ENCODE data around the gene SRCAP.

SRCAP gene

DNA sequence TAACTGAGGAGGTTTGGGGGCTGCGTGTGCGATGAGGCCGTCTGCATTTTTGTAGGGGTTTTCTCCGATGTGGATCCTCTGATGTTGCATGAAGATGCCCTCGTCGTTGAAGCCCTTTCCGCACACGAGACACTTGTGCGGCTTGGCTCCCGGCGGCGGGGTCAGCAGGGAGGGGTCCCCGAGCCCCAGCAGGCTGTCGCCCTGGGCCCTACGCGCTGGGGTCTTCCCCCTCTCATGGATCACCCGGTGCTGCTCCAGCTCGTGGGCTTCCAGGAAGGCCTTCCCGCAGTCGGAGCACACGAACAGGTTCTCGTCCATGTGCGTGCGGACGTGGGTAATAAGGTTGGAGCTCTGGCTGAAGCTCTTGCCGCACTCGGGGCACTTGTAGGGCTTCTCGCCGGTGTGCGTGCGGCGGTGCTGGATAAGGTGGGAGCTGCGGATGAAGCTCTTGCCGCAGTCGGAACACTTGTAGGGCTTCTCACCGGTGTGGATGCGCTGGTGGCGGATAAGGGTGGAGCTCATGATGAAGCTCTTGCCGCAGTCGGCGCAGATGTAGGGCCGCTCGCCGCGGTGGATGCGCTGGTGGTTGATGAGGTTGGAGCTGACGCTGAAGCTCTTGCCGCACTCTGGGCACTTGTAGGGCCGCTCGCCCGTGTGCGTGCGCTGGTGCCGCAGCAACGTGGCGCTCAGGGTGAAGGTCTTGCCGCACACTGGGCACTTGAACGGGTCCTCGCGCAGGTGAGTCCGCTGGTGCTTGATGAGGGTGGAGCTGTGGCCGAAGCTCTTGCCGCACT is 83.7 kb downstream of the SRCAP start:
- H3K4me3 ChIP-seq (ENCODE audit: low read length) = no peak overlapping the region
- no peak for DNase-seq (ENCODE audit: low read depth, low spot score)

DNA sequence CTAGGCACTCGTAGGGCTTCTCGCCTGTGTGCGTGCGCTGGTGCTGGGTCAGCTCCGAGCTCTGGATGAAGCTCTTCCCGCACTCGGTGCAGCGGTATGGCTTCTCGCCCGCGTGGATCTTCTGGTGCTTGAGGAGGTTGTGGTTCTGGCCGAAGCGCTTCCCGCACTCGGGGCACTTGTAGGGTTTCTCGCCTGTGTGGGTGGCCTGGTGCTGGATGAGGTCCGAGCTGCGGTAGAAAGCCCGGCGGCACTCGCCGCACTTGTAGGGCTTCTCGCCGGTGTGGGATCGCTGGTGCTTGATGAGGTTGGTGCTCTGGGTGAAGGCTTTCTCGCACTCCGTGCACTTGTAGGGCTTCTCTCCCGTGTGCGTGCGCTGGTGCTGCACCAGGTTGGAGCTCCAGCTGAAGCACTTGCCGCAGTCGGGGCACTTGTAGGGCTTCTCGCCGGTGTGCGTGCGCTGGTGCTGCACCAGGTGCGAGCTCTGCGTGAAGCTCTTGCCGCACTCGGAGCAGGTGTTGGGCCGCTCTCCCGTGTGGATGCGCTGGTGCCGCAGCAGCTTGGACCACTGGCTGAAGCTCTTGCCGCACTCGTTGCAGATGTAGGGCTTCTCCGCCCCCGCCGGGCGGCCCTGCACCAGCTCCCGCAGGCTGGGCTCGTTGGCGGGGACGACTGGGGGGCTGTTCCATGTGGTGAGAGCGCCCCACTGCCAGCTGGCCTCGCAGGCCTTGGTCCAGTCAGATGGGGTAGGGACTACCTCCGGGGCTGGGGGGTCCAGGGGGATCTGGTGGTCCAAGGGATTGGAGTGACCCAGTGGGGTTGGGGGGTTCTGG is 84.5 kb downstream of the SRCAP start:
- H3K4me3 ChIP-seq (ENCODE audit: low read length) = no peak overlapping the region
- no peak for DNase-seq (ENCODE audit: low read depth, low spot score)

DNA sequence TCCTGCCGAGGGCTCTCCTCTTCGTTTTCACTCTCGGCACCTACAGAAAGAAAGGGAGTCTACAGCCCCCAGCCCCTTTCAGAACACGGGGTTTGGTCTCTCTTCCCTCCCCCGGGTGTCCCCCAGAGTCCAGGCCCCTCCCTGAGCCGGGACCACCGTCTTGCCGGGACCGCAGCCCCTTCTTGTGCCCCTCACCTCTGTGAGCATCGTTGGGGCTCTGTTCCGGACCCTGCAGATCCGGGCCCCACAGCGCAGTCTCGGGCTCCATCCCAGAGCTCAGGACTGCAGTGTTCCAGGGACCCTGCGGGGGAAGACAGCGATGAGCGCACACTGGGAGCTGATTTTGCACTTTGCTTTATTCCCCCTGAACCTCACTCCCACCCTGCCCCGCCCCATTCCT is 85.2 kb downstream of the SRCAP start:
- DNase-seq (ENCODE audit: low read depth, low spot score) = no peak
- H3K4me3 ChIP-seq (ENCODE audit: low read length) = no peak overlapping the region

DNA sequence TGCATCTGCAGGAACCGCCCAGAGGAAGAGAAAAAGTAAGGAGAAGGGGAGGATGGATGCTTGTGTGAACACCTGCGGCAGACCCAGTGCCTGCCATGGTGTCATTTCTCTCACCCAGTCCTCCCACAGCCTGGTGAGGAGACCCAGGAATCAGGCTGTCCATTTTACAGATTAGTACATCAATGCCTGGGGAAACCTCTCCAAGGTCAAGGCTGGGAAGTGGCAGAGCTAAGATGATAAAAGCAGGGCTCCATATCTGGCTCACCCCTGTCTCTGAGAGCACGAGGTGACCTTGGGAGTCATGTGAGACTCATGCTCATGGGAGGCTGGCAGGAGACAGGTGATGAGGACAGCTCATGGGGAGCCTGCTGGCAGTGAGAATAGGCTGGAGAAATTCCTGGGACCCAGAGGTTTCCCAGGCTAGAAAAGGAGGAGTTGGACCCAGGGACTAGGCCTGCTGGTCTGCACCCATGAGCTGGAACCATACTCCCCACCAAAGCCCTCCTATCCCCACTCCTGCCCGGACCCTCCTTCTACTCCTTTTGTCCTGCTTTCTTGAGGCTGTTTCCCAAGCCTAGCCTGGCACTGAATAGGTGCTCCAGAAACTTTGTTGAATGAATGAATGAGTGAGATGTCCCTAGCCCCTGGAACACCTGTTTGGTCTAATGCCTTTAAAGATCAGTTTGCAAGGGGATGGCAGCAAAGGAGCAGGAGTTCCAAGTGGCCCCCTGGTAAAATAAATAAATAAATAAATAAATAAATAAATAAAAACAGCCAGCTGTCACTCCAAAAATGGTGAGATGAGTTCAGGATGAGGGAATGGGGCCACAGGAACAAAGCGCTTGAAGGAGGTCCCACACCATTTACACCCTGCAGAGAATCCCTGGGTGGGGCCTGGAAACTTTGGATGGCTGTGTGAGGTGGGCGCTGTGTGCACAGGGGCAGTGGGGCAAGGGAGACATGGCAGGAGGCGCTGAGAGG is 86.4 kb downstream of the SRCAP start:
- H3K4me3 ChIP-seq (ENCODE audit: low read length) = no peak overlapping the region
- no peak for DNase-seq (ENCODE audit: low read depth, low spot score)

DNA sequence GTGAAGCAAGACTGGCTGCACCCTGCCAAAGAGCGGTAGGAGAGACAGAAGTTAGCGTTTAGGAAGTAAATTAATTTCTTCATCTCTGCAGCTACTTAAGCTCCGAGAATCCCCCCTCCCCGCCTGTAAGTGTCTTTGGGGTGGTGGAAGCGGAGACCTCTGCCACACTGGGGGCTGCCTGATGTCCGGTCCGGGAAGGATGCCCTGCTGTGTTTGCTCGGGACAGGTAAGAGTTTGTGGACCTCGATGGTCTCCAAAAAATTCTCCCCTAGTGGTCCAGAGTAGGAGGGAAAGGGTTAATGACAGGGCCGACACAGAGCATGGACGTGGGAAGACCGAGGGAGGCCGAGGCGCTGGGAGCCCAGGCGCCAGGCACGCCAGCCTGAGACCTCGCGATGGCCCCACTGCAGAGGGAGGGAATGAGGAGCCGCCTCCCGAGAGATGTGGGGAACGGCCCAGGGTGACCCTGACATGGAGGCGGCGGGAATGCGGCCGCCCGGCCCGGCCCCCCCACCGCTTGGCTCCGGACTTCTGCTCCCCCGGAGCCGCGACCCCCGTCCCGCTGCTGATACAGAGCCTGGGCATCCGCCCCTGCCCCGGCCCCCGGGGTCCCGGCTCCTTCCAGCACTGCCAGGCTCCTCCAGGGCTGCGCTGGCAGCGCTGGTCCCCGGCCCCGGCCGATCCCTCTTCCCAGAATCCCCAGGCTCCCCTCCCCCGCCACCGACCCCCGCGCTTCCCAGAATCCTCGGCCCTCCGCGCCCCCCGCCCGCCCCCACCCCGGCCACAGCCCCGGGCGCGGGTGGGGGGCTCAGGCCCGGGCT is 87.4 kb downstream of the SRCAP start:
- peak overlapping the region; percentile 48 for H3K4me3 ChIP-seq (ENCODE audit: low read length)
- DNase-seq (ENCODE audit: low read depth, low spot score) = no peak

DNA sequence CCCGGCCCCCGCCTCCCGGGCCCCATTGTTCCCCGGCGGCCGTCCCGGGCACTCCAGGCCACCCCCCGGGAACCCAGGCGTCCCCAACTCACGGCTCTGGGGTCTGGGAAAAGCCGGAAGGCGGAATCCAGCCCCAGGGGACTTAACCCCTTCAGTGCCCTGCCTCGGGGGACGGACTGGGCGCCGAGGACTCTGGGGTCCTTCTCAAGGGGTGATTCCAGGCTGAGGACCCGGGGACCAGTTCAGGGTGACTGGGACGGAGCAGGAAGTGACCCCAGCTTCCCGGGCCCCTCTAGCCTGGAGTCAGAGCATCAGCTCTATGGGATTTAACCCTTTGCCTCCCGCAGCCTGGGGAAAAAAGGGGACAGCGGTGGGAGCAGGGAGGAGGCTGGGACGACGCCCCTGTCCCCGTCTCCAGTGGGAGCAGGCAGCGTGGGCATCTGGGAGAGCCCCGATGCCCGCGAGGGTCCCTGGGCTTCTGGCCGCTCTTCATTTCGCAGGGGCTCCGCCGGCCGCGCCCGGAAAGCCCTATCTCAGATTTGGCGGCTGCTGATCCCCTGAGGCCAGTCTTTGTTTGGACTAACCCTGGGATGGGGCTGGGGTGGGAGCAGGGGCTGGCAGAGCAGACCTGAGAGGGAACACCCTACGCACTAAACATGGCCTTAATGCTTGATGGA is 88.1 kb downstream of the SRCAP start, which contains the start of gene ZNF629:
ZNF629 (minus strand) TSS at position 270 of the 677 bp plus-strand sequence. CDS start 2,723 bp downstream, outside the sequence.
- peak within 1 kb of the TSS; percentile 48 for H3K4me3 ChIP-seq (ENCODE audit: low read length)
- DNase-seq (ENCODE audit: low read depth, low spot score) = no peak

DNA sequence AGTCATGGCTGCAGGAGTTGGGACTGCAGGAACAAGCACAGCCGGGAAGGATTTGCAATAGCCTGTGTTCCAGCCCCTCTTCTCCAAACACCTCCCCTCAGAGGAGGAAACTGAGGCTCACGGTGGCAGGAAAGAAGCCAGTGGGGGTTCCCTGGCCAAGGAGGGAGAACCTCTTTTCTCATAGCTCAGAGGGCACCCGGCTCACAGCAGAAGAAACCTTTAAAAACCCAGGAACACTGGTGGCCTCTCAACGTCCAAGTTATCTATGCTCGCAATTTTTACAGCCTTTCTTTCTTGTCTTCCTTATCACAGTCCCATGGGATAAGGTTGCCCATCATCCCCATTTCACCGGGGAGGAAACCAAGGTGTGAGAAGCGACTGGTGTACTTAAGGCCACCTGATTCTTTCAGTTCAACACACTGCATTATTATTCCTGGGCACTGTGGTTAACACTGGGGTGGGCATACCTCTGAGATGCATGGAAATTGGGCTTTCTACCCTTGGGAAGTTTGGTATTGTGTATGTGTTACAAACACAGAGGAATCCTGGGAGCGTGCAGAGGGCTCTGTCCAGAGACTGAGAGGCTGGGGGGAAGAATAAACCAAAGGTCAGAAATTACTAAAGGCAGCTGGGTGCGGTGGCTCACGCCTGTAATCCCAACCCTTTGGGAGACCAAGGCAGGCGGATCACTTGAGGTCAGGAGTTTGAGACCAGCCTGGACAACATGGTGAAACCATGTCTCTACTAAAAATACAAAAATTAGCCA is 88.8 kb downstream of the SRCAP start:
- DNase-seq (ENCODE audit: low read depth, low spot score) = no peak
- no peak overlapping the region for H3K4me3 ChIP-seq (ENCODE audit: low read length)
